WI38 (cell line): Measurements from ENCODE around the gene FTSJ1.

Experiments used
- H3K4me3 ChIP-seq: 2 replicates; pipeline ENCODE4 v1.5.1; 2011; ENCODE audit warnings: low read depth, mild to moderate bottlenecking, control low read depth, low read length
- CTCF ChIP-seq: IDR thresholded peaks from 2 replicates; pipeline ENCODE4 v1.5.1; 2012; ENCODE audit warnings: low read depth, mild to moderate bottlenecking, control low read depth, low read length

Gene FTSJ1

GRCh38 chrX:48530736-48531135, 54.7 kb downstream of the FTSJ1 start:
- no peak overlapping the region for H3K4me3 ChIP-seq
- TF ChIP-seq CTCF, result no peak

DNA sequence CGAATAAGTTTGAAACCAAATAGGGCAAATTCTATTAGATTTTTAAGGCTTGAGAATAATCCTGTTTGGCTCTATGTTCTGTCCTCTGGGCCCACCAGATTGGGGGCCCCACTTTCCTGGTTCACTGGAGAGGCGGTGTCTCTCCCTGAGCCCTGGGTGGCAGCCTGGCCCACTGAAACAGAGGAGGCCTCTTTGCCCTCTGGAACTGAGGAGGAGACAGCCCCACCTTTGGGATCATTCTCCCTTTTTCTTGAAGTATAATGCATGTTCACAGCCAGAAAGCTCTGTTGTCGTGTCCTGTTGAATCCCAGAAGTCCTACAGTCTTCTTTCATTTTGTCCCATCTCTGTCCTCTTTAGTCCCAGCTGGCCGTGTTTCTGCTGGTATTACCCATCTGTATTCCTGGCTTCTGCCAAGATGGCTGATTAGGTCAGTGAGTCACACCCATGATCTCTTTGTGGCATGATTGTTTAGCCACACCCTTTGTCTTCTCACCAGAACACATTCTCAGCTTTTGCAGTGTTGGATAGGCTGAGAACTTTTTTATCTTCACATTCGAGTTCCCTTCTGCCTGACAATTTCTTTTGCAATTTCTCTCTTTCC, 55.5 kb downstream of the FTSJ1 start:
- no peak for TF ChIP-seq CTCF
- H3K4me3 ChIP-seq, result no peak overlapping the region

DNA sequence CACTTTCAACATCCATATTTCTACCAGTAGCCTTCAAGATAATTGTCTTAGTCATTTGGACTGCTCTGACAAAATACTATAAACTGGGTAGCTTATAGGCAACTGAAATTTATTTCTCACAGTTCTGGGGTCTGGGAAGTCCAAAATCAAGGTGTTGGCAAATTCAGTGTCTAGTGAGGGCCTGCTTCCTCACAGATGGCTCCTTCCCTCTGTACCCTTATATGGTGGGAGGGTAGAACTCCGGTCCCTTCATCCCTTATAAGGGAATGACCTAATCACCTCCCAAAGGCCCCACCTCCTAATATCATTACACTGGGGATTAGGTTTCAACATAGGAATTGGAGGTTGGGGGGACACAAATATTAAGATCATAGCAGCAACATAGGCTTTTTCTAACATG, 56.2 kb downstream of the FTSJ1 start:
- TF ChIP-seq CTCF, result no peak

DNA sequence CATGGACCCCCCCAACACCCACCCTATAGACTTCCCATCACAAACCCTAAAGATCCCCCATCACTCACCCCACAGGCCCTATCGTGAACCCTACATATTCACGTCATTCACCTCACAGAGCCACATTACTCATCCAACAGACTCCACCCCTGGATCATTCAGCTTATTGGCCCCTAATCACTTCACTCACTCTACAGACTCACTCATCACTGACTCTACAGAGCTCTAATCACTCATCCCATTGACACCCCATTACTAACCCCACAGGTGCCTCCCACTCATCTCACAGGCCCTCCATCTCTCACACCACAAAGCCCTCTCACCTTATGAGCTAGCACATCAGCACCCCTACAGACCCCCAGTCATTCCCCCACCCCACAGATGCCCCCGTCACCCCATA, 57.2 kb downstream of the FTSJ1 start:
- no peak for TF ChIP-seq CTCF

More for the DNA sequence above, 56.2 kb downstream of the FTSJ1 start:
- H3K4me3 ChIP-seq, result no peak overlapping the region

More for the DNA sequence above, 57.2 kb downstream of the FTSJ1 start:
- H3K4me3 ChIP-seq, result no peak overlapping the region
